Measurements from ENCODE around the gene ZCCHC24. TPM values are rescaled to one million over a fixed set of nuclear protein-coding genes. Genes with fewer than 3 reads are reported as not detected.

The ZCCHC24 gene
- total RNA-seq, 4 donors from 2014 or later: 100 to 156 (median 120) TPM

DNA sequence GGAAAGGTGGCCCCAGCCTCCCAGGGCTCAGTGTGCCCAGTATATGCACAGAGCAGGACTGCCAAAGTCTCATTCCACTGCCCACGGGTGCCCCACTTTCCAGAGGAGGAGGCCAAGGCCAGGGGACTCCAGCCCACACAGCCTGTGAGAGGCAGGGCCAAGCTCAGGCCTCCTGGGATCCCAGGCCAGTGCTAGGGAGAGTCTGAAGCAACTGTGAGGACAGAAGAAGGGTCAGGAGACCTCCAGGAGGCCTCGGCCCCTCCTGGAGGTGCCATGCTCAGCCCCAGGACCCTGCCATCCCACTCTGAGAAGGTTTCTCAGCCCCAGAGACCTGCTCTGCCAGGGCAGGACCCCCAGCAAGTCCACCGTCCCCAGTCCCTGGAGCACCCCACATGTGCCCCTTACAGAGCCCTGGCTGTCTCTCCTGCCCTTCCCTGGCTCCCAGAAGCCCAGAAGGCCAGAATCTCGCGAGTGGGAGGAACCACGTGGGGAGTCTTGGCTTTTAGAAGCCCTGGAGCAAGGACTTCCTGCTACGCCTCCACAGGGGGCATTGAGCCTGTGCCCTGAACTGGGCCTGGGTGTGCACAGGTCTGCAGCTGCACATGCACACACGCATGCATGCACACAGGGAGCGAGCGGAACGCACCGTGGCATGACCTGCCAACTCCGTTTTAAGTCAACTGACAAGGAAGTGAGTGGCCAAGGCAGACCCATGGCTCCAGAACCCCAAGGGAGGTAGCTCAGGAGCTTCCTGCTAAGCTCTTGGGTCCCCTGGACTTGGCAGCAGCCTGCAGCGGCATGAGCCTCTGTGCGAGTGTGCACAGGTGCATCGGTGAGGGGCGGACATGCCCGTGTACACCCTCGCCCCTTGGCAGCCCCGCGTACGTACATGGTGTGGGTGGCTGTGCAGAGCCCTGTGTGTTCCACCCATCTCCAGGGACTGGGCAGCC lies 33.6 kb downstream of the ZCCHC24 start:
- Histone ChIP-seq H3K4me3 (no peak overlapping the region), H3K27ac (replicated peaks in 1 of 4) (no peak overlapping the region), H3K36me3 (peaks cover 0 to 34% (median 14%) of the 10 kb centered on the region in 4 donors), H3K27me3 (no peaks in the 10 kb centered on the region), H3K4me1 (peaks cover 0 to 8% (median 0%) of the 10 kb centered on the region in 4 donors), H3K9me3 (no peaks in the 10 kb centered on the region)
- TF ChIP-seq, protein P1, sequence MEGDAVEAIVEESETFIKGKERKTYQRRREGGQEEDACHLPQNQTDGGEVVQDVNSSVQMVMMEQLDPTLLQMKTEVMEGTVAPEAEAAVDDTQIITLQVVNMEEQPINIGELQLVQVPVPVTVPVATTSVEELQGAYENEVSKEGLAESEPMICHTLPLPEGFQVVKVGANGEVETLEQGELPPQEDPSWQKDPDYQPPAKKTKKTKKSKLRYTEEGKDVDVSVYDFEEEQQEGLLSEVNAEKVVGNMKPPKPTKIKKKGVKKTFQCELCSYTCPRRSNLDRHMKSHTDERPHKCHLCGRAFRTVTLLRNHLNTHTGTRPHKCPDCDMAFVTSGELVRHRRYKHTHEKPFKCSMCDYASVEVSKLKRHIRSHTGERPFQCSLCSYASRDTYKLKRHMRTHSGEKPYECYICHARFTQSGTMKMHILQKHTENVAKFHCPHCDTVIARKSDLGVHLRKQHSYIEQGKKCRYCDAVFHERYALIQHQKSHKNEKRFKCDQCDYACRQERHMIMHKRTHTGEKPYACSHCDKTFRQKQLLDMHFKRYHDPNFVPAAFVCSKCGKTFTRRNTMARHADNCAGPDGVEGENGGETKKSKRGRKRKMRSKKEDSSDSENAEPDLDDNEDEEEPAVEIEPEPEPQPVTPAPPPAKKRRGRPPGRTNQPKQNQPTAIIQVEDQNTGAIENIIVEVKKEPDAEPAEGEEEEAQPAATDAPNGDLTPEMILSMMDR (IDR thresholded peaks at IDR 0.05): no peak
- no peak for TF ChIP-seq POLR2A (IDR thresholded peaks at IDR 0.05; ENCODE audit: low read depth)
- no peak for TF ChIP-seq POLR2AphosphoS5 (IDR thresholded peaks at IDR 0.05)
- no peak for TF ChIP-seq EP300 (IDR thresholded peaks at IDR 0.05)
- intact Hi-C loops (cut with DNase I): no loop called here
- no peak for DNase-seq (ENCODE audit: extremely low spot score)
- 50% methylated on average over 12 of the region's 22 CpGs for WGBS

DNA sequence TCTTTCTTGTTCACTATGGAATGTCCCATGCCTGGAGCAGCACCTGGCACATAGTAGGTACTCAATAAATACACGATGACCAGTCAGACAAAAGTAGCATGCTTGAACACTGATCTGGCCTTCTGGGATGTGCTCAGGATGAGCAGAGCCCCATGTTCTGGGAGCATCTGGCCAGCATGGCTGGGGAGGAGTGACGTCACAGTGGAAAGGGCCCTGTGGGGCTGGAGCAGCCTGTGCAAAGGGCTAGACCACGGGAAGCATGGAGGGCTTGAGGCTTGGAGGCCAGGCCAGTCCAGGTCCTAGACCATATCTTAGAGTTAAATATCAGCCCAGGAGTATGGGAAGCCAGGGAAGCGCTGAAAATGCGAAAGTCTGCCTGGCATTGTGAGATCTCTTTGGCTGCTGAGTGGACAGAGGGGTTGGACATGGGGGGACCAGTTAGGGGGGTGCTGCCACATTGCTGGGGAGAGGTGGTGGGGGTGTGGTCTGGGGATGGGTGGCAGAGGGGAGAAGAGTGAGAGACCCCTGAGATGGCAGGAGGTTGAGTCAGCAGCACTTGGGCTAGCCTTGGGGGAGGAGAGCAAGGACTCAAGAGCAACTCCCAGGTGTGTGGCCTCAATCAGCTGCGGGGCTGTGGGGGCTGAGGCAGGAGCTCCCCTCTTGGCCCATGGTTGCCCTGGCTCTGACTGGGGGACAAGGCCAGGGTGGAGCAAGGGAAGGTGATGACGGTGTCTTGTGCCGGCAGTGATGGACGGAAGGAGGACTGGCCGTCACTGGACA lies 34.9 kb downstream of the ZCCHC24 start:
- Histone ChIP-seq H3K36me3 (peaks cover 0 to 21% (median 8%) of the 10 kb centered on the region in 4 donors), H3K4me1 (no peaks in the 10 kb centered on the region), H3K4me3 (no peak overlapping the region), H3K27me3 (no peaks in the 10 kb centered on the region), H3K27ac (replicated peaks in 1 of 4) (no peak overlapping the region), H3K9me3 (no peaks in the 10 kb centered on the region)
- 64% methylated on average over 9 of the region's 10 CpGs for WGBS
- no peak for TF ChIP-seq EP300 (IDR thresholded peaks at IDR 0.05)
- no peak for TF ChIP-seq POLR2AphosphoS5 (IDR thresholded peaks at IDR 0.05)
- TF ChIP-seq POLR2A (IDR thresholded peaks at IDR 0.05; ENCODE audit: low read depth): no peak
- TF ChIP-seq, protein P1 (IDR thresholded peaks at IDR 0.05): no peak
- intact Hi-C loops (cut with DNase I): no loop called here
- DNase-seq (ENCODE audit: extremely low spot score): no peak

GRCh38 chr10:79409726-79410085 lies 35.7 kb downstream of the ZCCHC24 start:
- intact Hi-C loops (cut with DNase I): no loop called here
- Histone ChIP-seq H3K9me3 (no peaks in the 10 kb centered on the region), H3K4me1 (no peaks in the 10 kb centered on the region), H3K36me3 (peaks cover 0 to 14% (median under 1%) of the 10 kb centered on the region in 4 donors), H3K27me3 (no peaks in the 10 kb centered on the region), H3K4me3 (no peak overlapping the region), H3K27ac (replicated peaks in 1 of 4) (no peak overlapping the region)
- TF ChIP-seq, protein P1 (IDR thresholded peaks at IDR 0.05): no peak
- TF ChIP-seq POLR2AphosphoS5 (IDR thresholded peaks at IDR 0.05) (no peak), EP300 (IDR thresholded peaks at IDR 0.05) (no peak), POLR2A (IDR thresholded peaks at IDR 0.05; ENCODE audit: low read depth) (no peak)
- DNase-seq (ENCODE audit: extremely low spot score): no peak
- 59% methylated on average over 7 of the region's 9 CpGs for WGBS

DNA sequence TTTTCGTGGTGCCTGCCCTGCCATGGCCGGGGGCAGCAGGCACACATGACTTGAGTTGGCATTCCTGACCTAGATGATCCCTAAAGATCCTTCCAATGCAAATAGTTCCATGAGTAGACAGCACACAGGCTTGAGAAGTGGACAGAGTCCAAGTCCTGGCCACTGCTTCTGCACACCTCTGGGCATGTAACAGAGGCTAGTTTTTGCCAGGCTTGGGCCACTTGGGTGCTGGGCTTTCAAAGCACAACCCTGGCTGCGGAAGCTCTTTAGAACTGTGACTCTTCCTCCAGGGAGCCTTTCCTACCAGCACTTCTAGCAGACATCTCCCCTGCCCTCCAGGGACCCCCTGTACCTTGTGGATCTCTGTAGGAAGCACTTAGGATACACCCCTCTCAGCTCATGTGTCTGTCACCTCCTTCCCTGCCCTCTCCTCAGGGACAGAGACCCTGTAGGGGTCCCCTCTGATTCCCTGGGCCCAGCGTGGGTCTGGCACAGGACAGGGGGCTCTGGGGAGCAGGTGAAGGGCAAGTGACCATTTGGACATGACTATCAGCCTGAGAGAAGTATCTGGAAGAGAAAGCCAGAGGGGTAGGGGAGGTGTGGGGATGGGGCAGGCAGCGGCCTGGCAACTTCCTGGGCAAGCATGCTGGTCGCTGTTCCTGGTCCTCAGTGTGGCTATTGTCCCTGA lies 36.2 kb downstream of the ZCCHC24 start:
- no peaks in the 10 kb centered on the region for H3K27me3 ChIP-seq
- DNase-seq (ENCODE audit: extremely low spot score): no peak
- H3K36me3 ChIP-seq: peaks cover 0 to 11% (median 0%) of the 10 kb centered on the region in 4 donors
- no peaks in the 10 kb centered on the region for H3K4me1 ChIP-seq
- H3K4me3 ChIP-seq: no peak overlapping the region
- WGBS: 88% methylated on average over 4 of the region's 6 CpGs
- intact Hi-C loops (cut with DNase I): no loop called here
- no peak overlapping the region for H3K27ac ChIP-seq (replicated peaks in 1 of 4)
- H3K9me3 ChIP-seq: no peaks in the 10 kb centered on the region
- TF ChIP-seq POLR2A (IDR thresholded peaks at IDR 0.05; ENCODE audit: low read depth) (no peak), EP300 (IDR thresholded peaks at IDR 0.05) (no peak), POLR2AphosphoS5 (IDR thresholded peaks at IDR 0.05) (no peak)
- TF ChIP-seq, protein P1 (IDR thresholded peaks at IDR 0.05): no peak

All from esophagus muscularis mucosa (tissue), 4 donors.